ENCODE results near the gene LRRC8B. TPM values are rescaled to one million over a fixed set of nuclear protein-coding genes. Genes with fewer than 3 reads are reported as not detected.
A peak's percentile ranks its signal among the peaks of the same experiment; 100 is the strongest.

LRRC8B gene
- total RNA-seq, 1 donor from 2014 or later: 6.4 TPM

- H3K9ac ChIP-seq (ENCODE audit: low read length): no peak overlapping the region
- TF ChIP-seq EZH2 (IDR thresholded peaks at IDR 0.05; ENCODE audit: insufficient read depth, low read length): no peak
- no peak for TF ChIP-seq CTCF (IDR thresholded peaks at IDR 0.05; ENCODE audit: insufficient read depth, low read depth, low read length)
- H3K9me3 ChIP-seq (ENCODE audit: insufficient read depth, low read depth, low read length): no peaks in the 10 kb centered on the region
- H3K27ac Mint-ChIP-seq (ENCODE audit: unreplicated experiment): no peak overlapping the region
- no peaks in the 10 kb centered on the region for H3K27me3 ChIP-seq (ENCODE audit: insufficient read depth, low read length)
- no peaks in the 10 kb centered on the region for H3K4me1 ChIP-seq (ENCODE audit: insufficient read depth, low read length)
- no peak overlapping the region for H3K4me3 ChIP-seq (ENCODE audit: insufficient read depth, low read depth, low read length)
- no peaks in the 10 kb centered on the region for H3K27me3 Mint-ChIP-seq (ENCODE audit: low read depth, unreplicated experiment)
- no peak for FAIRE-seq
- H3K4me2 ChIP-seq (ENCODE audit: low read length): no peak overlapping the region
- H3K9me3 Mint-ChIP-seq (ENCODE audit: unreplicated experiment): peaks cover 2% of the 10 kb centered on the region
- no peaks in the 10 kb centered on the region for H3K36me3 ChIP-seq (ENCODE audit: insufficient read depth, low read length)
- H3K4me3 Mint-ChIP-seq (ENCODE audit: unreplicated experiment): no peak overlapping the region
- no peak overlapping the region for H3K27ac ChIP-seq (ENCODE audit: low read depth, low read length)
- H4K20me1 ChIP-seq (ENCODE audit: insufficient read depth, low read length): no peaks in the 10 kb centered on the region
- no peaks in the 10 kb centered on the region for H3K79me2 ChIP-seq (ENCODE audit: insufficient read depth, low read length)
- H3K4me1 Mint-ChIP-seq (ENCODE audit: low read depth, unreplicated experiment): no peaks in the 10 kb centered on the region
- H3K36me3 Mint-ChIP-seq (ENCODE audit: low read depth, unreplicated experiment): no peaks in the 10 kb centered on the region
- H2AFZ ChIP-seq (ENCODE audit: low read depth, low read length): no peak overlapping the region
- DNase-seq (ENCODE audit: low read depth): no peak
Measured at GRCh38 chr1:89565521-89565920, 40.9 kb downstream of the LRRC8B start.

- H3K36me3 ChIP-seq (ENCODE audit: insufficient read depth, low read length): no peaks in the 10 kb centered on the region
- no peak overlapping the region for H3K4me2 ChIP-seq (ENCODE audit: low read length)
- no peak overlapping the region for H3K27ac ChIP-seq (ENCODE audit: low read depth, low read length)
Measured at GRCh38 chr1:89566761-89567174, 42.1 kb downstream of the LRRC8B start.

More at GRCh38 chr1:89566761-89567174, 42.1 kb downstream of the LRRC8B start:
- TF ChIP-seq CTCF (IDR thresholded peaks at IDR 0.05; ENCODE audit: insufficient read depth, low read depth, low read length): no peak
- Histone ChIP-seq H3K4me1 (ENCODE audit: insufficient read depth, low read length) (no peaks in the 10 kb centered on the region), H3K9ac (ENCODE audit: low read length) (no peak overlapping the region), H4K20me1 (ENCODE audit: insufficient read depth, low read length) (no peaks in the 10 kb centered on the region), H3K9me3 (ENCODE audit: insufficient read depth, low read depth, low read length) (no peaks in the 10 kb centered on the region), H3K79me2 (ENCODE audit: insufficient read depth, low read length) (no peaks in the 10 kb centered on the region), H3K27me3 (ENCODE audit: insufficient read depth, low read length) (no peaks in the 10 kb centered on the region), H2AFZ (ENCODE audit: low read depth, low read length) (no peak overlapping the region), H3K4me3 (ENCODE audit: insufficient read depth, low read depth, low read length) (no peak overlapping the region)
- DNase-seq (ENCODE audit: low read depth): peak; percentile 20
- Mint-ChIP-seq H3K36me3 (ENCODE audit: low read depth, unreplicated experiment) (no peaks in the 10 kb centered on the region), H3K27me3 (ENCODE audit: low read depth, unreplicated experiment) (peaks cover 3% of the 10 kb centered on the region), H3K27ac (ENCODE audit: unreplicated experiment) (peak overlapping the region; percentile 26), H3K9me3 (ENCODE audit: unreplicated experiment) (peaks cover 4% of the 10 kb centered on the region), H3K4me3 (ENCODE audit: unreplicated experiment) (no peak overlapping the region), H3K4me1 (ENCODE audit: low read depth, unreplicated experiment) (no peaks in the 10 kb centered on the region)
- FAIRE-seq: no peak

Measured in astrocyte (in vitro differentiated cells and primary cell).